Ovary (tissue), 9 donors: ENCODE results near the gene SH3GL1. TPM values are rescaled to one million over a fixed set of nuclear protein-coding genes. Genes with fewer than 3 reads are reported as not detected.

Experiments
- DNase-seq, 5 donors: peaks; one replicate each; pipeline ENCODE4 v3.0.0-alpha.2; 2019 to 2020
- H3K27ac ChIP-seq, 2 donors: fragments of 200-600 bp; one replicate each; pipeline versions ENCODE4 v1.5.1 to v1.8.0; 2019 to 2022
- H3K27me3 ChIP-seq: fragments of 200-600 bp; one replicate; pipeline ENCODE4 v1.8.0; 2022
- H3K36me3 ChIP-seq: fragments of 200-600 bp; sonication (generic); one replicate; pipeline ENCODE4 v1.5.1; 2019
- H3K4me1 ChIP-seq: one replicate; pipeline ENCODE4 v1.8.1; 2013; ENCODE audit warnings: mild to moderate bottlenecking, moderate library complexity; ENCODE audit not compliant: insufficient read depth
- H3K4me3 ChIP-seq: fragments of 200-600 bp; sonication (generic); one replicate; pipeline ENCODE4 v1.5.1; 2017
- H3K9me3 ChIP-seq, 2 donors: fragments of 200-600 bp in 1 of 2; sonication (generic) in 1 of 2; one replicate each; pipeline versions ENCODE4 v1.5.1 to v1.8.1; 2013 to 2019; ENCODE audit warnings: mild to moderate bottlenecking in 1 of 2, moderate library complexity in 1 of 2
- EP300 ChIP-seq: sonication (generic); formaldehyde crosslinking; IDR thresholded peaks from one replicate; pipeline ENCODE4 v1.6.1; 2017; ENCODE audit warnings: antibody characterized with exemption
- POLR2A ChIP-seq: fragments of 450-650 bp; IDR thresholded peaks from one replicate; pipeline ENCODE4 v1.6.1; 2017; ENCODE audit warnings: antibody characterized with exemption, mild to moderate bottlenecking, moderate library complexity
- WGBS, 3 donors: extraction: QIAGEN DNeasy Blood & Tissue Kit in 1 of 3; methylation state at CpG; one replicate each; pipeline versions ENCODE4 v1.1.5 to v1.1.7; 2013 to 2017; 5-methylcytosine and 5-hydroxymethylcytosine counted together
- intact Hi-C, 4 donors: fragments of 100-400 bp; cut with DNase I; formaldehyde crosslinking; loops; one replicate each; pipeline versions ENCODE4 v1.11.0 to v1.15.1; 2022 to 2023
- polyA plus RNA-seq, 2 donors: library from polyadenylated mRNA; stranded (reverse); fragments of 200-250 nt in 1 of 2; fragments of 350-450 nt in 1 of 2; fragmentation: Illumina TruSeq in 1 of 2; extraction: RNeasy Lipid Tissue Mini Kit (QIAGEN cat#74804) in 1 of 2; gene quantifications; one replicate each; pipeline ENCODE4 v1.2.3, GENCODE V29; 2013 to 2014
- total RNA-seq, 7 donors: library from RNA; depleted of rRNA in 2 of 7; stranded (reverse); fragments of >200 nt in 2 of 7; fragmentation: NEBNext Ultra II Directional in 3 of 7; extraction: Animal tissue kit (Norgen Biotek cat#: 25700) in 3 of 7; gene quantifications; one replicate each; pipeline versions ENCODE4 v1.1.0 to v1.2.4, GENCODE V29; 2016 to 2023
- TF ChIP-seq, protein P1 (sequence below), 3 donors: fragments of 450-650 bp in 2 of 3; fragments of 200-600 bp in 1 of 3; IDR thresholded peaks; one replicate each; pipeline versions ENCODE4 v1.5.1 to v1.8.0; 2016 to 2022; ENCODE audit warnings: antibody characterized with exemption in 3 of 3, mild to moderate bottlenecking in 1 of 3
- donor health status: DM: no; HTN: no; CAD: no; lungs with moderate emphysema.
- donor health status: DM: no; HTN: no; CAD: no.
- donor health status: Bipolar disorder and iron deficiency.
- donor health status: DM: yes; HTN: yes; CAD: no.
- donor health status: DM: no; HTN: no; CAD: no.
- donor health status: DM: yes; HTN: yes; CAD: no.

The SH3GL1 gene
- total and polyA plus RNA-seq, 9 donors: 6.9 to 88.6 (median 59.9) TPM

DNA sequence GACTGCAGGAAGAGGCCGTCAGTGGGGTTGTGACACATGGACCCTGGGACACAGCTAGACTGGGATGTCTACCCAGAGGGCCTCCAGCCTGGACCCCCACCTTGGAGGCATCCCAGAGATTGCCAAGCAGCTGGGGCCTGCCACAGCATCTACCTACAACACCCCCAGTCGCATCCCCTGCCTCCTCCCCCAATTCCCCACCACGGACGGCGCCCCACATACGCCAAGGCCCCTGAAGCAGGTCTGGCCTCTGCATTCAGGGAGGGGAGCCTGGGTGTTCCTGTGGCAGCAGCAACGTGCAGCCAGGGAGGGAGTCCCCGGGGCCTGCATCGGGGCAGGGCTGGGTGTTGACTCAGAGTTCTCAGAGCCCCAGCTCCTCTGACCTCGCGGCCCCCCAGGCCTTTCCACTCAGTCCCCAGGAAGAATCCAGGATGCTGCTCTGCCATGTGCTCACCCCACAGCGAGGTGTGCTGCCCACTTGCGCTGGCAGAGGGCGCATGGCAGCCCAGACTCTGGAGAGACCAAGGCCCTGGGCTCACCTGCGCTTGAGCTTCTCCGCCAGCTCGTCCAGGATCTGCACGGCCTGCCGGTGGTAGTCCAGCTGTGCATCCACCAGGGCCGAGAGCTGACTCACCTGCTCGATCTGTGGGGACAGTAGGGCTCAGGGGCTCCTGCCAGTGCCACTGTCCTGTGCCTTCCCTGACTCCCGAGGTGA, 37.4 kb downstream of the SH3GL1 start:
- 70 to 78% (median 76%) methylated on average over 19 to 22 of the region's 22 CpGs for WGBS, 3 donors
- no peak for TF ChIP-seq POLR2A
- TF ChIP-seq, protein P1, sequence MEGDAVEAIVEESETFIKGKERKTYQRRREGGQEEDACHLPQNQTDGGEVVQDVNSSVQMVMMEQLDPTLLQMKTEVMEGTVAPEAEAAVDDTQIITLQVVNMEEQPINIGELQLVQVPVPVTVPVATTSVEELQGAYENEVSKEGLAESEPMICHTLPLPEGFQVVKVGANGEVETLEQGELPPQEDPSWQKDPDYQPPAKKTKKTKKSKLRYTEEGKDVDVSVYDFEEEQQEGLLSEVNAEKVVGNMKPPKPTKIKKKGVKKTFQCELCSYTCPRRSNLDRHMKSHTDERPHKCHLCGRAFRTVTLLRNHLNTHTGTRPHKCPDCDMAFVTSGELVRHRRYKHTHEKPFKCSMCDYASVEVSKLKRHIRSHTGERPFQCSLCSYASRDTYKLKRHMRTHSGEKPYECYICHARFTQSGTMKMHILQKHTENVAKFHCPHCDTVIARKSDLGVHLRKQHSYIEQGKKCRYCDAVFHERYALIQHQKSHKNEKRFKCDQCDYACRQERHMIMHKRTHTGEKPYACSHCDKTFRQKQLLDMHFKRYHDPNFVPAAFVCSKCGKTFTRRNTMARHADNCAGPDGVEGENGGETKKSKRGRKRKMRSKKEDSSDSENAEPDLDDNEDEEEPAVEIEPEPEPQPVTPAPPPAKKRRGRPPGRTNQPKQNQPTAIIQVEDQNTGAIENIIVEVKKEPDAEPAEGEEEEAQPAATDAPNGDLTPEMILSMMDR (IDR thresholded peaks at IDR 0.05): no peak
- TF ChIP-seq EP300: no peak
- H3K27me3 ChIP-seq: no peaks in the 10 kb centered on the region
- H3K4me1 ChIP-seq: peaks cover 29% of the 10 kb centered on the region
- H3K9me3 ChIP-seq: no peaks in the 10 kb centered on the region
- H3K4me3 ChIP-seq: no peak overlapping the region
- H3K27ac ChIP-seq: peak overlapping the region in 1 of 2 donors; percentile 88
- intact Hi-C loops: no loop called here
- H3K36me3 ChIP-seq: no peaks in the 10 kb centered on the region
- DNase-seq: peak in 1 of 5 donors; percentile 37

DNA sequence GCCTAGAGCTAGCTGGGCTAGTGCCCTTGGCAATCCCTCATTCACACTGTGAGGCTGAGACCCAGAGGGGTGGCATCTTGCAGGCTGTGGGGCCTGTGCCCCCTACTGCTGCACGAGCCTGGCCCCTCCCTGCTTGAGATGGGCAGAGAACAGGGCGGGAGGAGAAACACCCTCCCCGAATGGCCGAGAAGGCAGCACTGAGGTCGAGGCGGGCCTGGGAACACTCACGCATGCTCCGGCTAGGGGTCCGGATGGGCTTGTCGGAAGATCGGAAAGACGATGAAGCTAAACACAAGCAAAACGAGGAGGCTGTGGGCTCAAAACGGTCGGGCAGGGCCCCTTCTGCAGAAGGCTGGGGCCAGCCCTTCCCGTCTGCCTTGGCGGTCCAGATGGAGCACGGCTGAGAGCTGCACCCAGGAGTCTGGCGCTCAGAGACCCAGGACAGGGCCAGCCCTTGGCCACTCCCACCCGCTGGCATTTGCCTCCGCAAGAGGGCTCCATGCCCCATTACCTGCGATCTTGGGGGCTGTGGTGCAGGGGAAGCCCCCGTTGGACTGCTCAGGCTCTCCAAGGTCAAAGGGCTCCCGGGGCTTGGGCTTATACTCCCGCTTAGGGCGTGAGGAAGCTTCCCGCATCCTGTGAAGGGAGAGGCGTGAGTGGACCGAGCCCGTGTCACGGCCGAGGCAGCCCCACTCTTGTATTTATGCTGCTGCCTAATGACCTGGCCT, 38.1 kb downstream of the SH3GL1 start:
- H3K36me3 ChIP-seq: no peaks in the 10 kb centered on the region
- TF ChIP-seq EP300: no peak
- TF ChIP-seq, protein P1 (IDR thresholded peaks at IDR 0.05): no peak
- TF ChIP-seq POLR2A: no peak
- H3K27ac ChIP-seq: peak overlapping the region; percentile 70 to 88
- H3K4me1 ChIP-seq: peaks cover 25% of the 10 kb centered on the region
- H3K27me3 ChIP-seq: no peaks in the 10 kb centered on the region
- H3K9me3 ChIP-seq: no peaks in the 10 kb centered on the region
- DNase-seq: peak in 2 of 5 donors; percentile 51 to 57
- intact Hi-C loops: no loop called here
- 61 to 83% (median 74%) methylated on average over 32 of the region's 32 CpGs for WGBS, 3 donors
- no peak overlapping the region for H3K4me3 ChIP-seq

DNA sequence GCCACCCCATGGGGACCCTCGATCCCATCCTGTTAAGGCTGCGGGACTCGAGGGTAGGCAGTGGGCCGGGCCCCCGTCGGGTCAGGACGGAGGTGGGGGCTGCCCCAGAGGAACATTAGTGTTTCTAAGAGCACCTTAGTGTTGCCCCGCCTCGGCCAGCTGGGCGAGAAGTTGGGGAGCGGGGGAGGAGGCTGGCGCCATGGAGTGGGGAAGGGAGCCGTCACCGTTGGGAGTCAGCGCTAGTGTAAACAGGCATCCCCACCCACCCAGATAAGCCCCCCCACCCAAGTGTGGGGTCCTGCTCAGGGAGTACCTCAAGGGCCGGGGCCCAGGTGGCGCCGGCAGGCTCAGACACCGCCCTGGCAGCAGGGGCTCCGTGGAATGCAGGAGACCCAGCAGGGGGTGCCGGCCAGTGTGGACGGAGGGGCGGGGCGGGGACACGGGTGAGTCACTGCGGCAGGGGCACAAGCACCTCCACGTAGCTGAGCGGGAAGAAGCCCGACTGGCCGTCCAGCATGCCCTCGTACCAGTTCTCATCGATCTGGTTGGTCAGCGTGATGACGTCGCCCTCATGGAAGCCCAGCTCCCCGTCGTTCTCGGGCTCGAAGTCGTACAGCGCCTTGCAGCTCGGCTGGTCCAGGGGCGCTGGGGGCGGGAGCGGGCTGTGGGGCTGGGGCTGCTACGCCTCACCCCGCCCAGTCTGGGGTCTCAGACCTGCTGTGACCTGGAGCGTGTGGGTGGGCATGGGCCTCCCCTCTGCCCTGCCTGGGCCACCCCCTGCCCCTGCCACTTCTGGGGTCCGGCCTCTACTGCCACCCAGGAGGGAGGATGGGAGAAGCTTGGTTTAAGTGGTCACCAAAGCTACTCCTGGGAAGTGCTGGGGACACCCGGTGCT, 38.9 kb downstream of the SH3GL1 start:
- Histone ChIP-seq H3K27ac (peak overlapping the region; percentile 70 to 88), H3K4me1 (peaks cover 25% of the 10 kb centered on the region), H3K27me3 (no peaks in the 10 kb centered on the region), H3K9me3 (no peaks in the 10 kb centered on the region), H3K4me3 (no peak overlapping the region), H3K36me3 (no peaks in the 10 kb centered on the region)
- no peak for TF ChIP-seq POLR2A
- TF ChIP-seq EP300: no peak
- TF ChIP-seq, protein P1 (IDR thresholded peaks at IDR 0.05): no peak
- intact Hi-C loops: no loop called here
- DNase-seq: peak; percentile 71 to 83 (median 77)
- WGBS, 3 donors: 34 to 67% (median 46%) methylated on average over 39 to 50 of the region's 50 CpGs

DNA sequence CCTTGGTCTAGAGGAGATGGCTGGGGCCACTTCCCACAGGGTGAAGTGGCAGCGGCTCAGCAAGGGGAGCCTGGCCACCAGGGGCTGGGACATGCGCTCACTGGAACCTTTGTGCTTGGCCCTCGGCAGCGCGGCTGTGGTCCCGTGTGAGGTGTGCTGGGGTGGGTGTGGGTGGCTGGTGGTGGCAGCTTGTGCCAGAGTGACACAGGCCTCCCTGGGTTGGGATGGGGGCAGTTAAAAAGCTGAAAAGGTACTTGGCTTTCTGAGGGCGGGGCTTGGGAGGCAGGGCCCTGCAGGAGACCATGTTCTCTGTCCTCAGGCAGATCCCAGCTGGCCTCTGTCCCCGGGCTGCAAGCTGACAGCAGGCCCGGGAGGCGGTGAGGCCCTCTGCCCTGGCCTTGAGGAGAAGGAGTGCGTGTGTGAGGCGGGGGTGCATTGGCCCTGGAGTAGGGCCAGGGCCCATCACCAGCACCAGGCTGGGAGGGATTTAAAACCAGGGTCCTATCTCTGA, 39.7 kb downstream of the SH3GL1 start:
- no peaks in the 10 kb centered on the region for H3K36me3 ChIP-seq
- peak overlapping the region; percentile 70 to 88 for H3K27ac ChIP-seq
- no peaks in the 10 kb centered on the region for H3K27me3 ChIP-seq
- no peaks in the 10 kb centered on the region for H3K9me3 ChIP-seq
- H3K4me3 ChIP-seq: no peak overlapping the region
- TF ChIP-seq POLR2A: no peak
- TF ChIP-seq, protein P1 (IDR thresholded peaks at IDR 0.05): peak in 1 of 3 donors; percentile 29
- intact Hi-C loops: no loop called here
- 14 to 44% (median 29%) methylated on average over 11 to 12 of the region's 12 CpGs for WGBS, 3 donors
- DNase-seq: peak in 4 of 5 donors; percentile 82 to 90 (median 86)
- H3K4me1 ChIP-seq: peaks cover 25% of the 10 kb centered on the region
